ENCODE data around the gene HSPB2.
A peak's percentile ranks its signal among the peaks of the same experiment; 100 is the strongest.

HSPB2 gene

GRCh38 chr11:111933872-111934271 lies 21.3 kb downstream of the HSPB2 start:
- CTCF ChIA-PET: interaction anchor here (1.0 to 8.9 kb wide), 11 partner anchors 11 to 346 kb away, joined by 3 to 102 read pairs (median 4); partner anchors contain the start of gene CRYAB
- no peak for DNase-seq (ENCODE audit: low read depth, low spot score)
- TF ChIP-seq CTCF (IDR thresholded peaks at IDR 0.05; ENCODE audit: insufficient read depth, low read length, missing control alignments): no peak
- POLR2A ChIA-PET: no interaction called here
- H3K4me3 ChIP-seq (ENCODE audit: low read depth, low read length): no peak overlapping the region

- ChIA-PET CTCF (interaction anchor here (1.0 to 8.9 kb wide), 12 partner anchors 7 to 346 kb away, joined by 3 to 102 read pairs (median 6); partner anchors contain the start of gene CRYAB), POLR2A (no interaction called here)
- no peak for DNase-seq (ENCODE audit: low read depth, low spot score)
- H3K4me3 ChIP-seq (ENCODE audit: low read depth, low read length): no peak overlapping the region
- no peak for TF ChIP-seq CTCF (IDR thresholded peaks at IDR 0.05; ENCODE audit: insufficient read depth, low read length, missing control alignments)
Observed at GRCh38 chr11:111934306-111934705, 21.8 kb downstream of the HSPB2 start.

- CTCF ChIA-PET: interaction anchor here (0.9 to 8.9 kb wide), 8 partner anchors 8 to 178 kb away, joined by 3 to 102 read pairs (median 10); partner anchors contain the start of gene CFAP68
- no peak for TF ChIP-seq CTCF (IDR thresholded peaks at IDR 0.05; ENCODE audit: insufficient read depth, low read length, missing control alignments)
- DNase-seq (ENCODE audit: low read depth, low spot score): no peak
- H3K4me3 ChIP-seq (ENCODE audit: low read depth, low read length): no peak overlapping the region
- POLR2A ChIA-PET: no interaction called here
Observed at GRCh38 chr11:111935317-111936039, 22.9 kb downstream of the HSPB2 start.

- no peak for DNase-seq (ENCODE audit: low read depth, low spot score)
- TF ChIP-seq CTCF (IDR thresholded peaks at IDR 0.05; ENCODE audit: insufficient read depth, low read length, missing control alignments): no peak
- CTCF ChIA-PET: interaction anchor here (0.7 to 8.9 kb wide), 9 partner anchors 9 to 344 kb away, joined by 3 to 102 read pairs (median 6); partner anchors contain the start of genes CFAP68 and CRYAB
- POLR2A ChIA-PET: no interaction called here
- peak overlapping the region; percentile 69 for H3K4me3 ChIP-seq (ENCODE audit: low read depth, low read length)
Observed at GRCh38 chr11:111936040-111936540, 23.6 kb downstream of the HSPB2 start.

GRCh38 chr11:111937461-111937769 lies 24.9 kb downstream of the HSPB2 start:
- no peak for TF ChIP-seq CTCF (IDR thresholded peaks at IDR 0.05; ENCODE audit: insufficient read depth, low read length, missing control alignments)
- no peak for DNase-seq (ENCODE audit: low read depth, low spot score)
- ChIA-PET CTCF (interaction anchor here (0.8 to 11.0 kb wide), 9 partner anchors 8 to 144 kb away, joined by 3 to 110 read pairs (median 6); no protein-coding TSS in a partner anchor), POLR2A (interaction anchor here (1.3 to 1.8 kb wide), 2 partner anchors 11 to 23 kb away, joined by 4 to 9 read pairs; no protein-coding TSS in a partner anchor)
- peak overlapping the region; percentile 69 for H3K4me3 ChIP-seq (ENCODE audit: low read depth, low read length)

GRCh38 chr11:111937844-111938243 lies 25.3 kb downstream of the HSPB2 start:
- peak overlapping the region; percentile 69 for H3K4me3 ChIP-seq (ENCODE audit: low read depth, low read length)
- TF ChIP-seq CTCF (IDR thresholded peaks at IDR 0.05; ENCODE audit: insufficient read depth, low read length, missing control alignments): no peak
- POLR2A ChIA-PET: interaction anchor here (1.3 to 1.8 kb wide), 2 partner anchors 11 to 24 kb away, joined by 4 to 9 read pairs; no protein-coding TSS in a partner anchor
- CTCF ChIA-PET: interaction anchor here (0.8 to 11.0 kb wide), 10 partner anchors 8 to 144 kb away, joined by 3 to 110 read pairs (median 4); no protein-coding TSS in a partner anchor
- DNase-seq (ENCODE audit: low read depth, low spot score): no peak

Data from AG04449 (cell line).